Activated effector memory CD4-positive, alpha-beta T cell treated with anti-CD3 and anti-CD28 coated beads, Interleukin-2, amount 50 U/mL, for 16 hours (primary cell): ENCODE results near the gene SCYL1.
"Not testable (repeated sequence)": the region's sequence is repeated elsewhere in the genome, so short reads cannot be mapped to it uniquely, and the experiment has no call there.

Source experiments
- DNase-seq: peaks from one replicate; pipeline ENCODE4 v3.0.0-alpha.2; 2020

SCYL1 gene

DNA sequence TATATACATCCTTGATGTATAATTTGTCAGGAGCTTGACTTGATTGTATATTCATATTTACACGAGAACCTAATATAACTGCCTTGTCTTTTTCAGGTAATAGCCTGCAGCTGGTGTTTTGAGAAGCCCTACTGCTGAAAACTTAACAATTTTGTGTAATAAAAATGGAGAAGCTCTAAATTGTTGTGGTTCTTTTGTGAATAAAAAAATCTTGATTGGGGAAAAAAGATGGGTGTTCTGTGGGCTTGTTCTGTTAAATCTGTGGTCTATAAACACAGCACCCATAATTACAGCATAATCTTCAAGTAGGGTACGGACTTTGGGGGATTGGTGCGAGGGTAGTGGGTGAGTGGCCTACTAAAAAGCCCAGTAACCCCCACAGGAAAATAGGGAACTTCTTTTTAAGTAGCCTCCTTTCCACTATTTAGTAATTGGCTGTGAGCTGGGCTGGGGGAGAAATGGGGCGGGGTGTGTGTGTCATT, 18.6 kb upstream of the SCYL1 start:
- DNase-seq = no peak

GRCh38 chr11:65506772-65507505, 17.9 kb upstream of the SCYL1 start:
- peak; percentile 78 for DNase-seq

GRCh38 chr11:65512311-65512710, 12.6 kb upstream of the SCYL1 start:
- DNase-seq = not testable (repeated sequence)

DNA sequence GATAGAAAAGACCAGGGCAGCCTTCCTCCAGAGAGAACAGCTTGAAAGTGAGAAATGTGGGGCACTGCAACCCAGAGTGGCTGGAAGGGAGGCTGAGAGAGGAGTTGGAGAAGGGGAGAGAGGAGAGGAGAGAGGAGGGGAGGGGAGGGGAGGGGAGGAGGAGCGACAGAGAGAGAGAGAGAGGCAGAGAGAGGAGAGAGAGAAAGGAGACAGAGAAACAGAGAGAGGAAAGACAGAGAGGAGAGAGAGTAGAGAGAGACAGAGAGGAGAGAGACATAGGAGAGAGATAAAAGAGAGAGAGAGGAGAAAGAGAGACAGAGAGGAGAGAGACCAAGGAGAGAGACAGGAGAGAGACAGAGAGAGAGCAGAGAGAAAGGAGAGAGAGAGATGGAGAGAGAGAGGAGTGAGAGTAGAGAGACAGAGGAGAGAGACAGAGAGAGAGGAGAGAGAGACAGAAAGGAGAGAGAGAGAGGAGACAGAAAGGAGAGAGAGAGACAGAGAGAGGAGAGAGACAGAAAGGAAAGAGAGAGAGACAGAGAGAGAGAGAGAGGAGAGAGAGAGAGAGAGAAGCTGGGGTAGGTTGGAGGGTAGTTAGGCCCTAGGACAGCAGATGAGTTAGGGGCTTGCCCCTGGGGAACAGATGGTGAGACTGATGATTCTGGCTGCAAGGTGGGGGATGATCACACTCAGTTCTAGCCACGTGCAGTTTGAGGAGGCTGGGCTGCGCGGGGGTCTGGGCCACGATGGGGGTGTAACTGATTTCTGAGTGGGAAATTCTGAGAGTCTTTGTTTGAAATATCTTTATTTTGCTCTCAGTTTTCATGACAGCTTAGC, 8.5 kb upstream of the SCYL1 start:
- no peak for DNase-seq

DNA sequence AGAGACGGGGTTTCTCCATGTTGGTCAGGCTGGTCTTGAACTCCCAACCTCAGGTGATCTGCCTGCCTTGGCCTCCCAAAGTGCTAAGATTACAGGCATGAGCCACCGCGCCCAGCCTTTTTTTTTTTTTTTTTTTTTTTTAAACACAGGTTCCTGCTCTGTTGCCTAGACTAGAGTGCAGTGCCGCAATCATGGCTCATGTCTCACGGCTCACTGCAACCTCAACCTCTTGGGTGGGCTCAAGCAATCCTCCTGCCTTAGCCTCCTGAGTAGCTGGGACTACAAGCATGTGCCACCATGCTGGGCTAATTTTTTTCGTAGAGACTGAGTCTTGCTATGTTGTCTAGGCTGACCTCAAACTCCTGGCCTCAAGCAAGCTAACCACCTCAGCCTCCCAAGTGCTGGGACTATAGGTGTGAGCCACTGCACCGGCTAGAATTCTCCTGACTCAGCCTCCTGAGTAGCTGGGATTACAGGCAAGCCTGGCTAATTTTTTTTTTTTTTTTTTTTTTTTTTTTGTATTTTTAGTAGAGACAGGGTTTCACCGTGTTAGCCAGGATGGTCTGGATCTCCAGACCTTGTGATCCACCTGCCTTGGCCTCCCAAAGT, 5.8 kb upstream of the SCYL1 start:
- not testable (repeated sequence) for DNase-seq

- DNase-seq = not testable (repeated sequence)
Measured at GRCh38 chr11:65521777-65522521, 2.9 kb upstream of the SCYL1 start.

DNA sequence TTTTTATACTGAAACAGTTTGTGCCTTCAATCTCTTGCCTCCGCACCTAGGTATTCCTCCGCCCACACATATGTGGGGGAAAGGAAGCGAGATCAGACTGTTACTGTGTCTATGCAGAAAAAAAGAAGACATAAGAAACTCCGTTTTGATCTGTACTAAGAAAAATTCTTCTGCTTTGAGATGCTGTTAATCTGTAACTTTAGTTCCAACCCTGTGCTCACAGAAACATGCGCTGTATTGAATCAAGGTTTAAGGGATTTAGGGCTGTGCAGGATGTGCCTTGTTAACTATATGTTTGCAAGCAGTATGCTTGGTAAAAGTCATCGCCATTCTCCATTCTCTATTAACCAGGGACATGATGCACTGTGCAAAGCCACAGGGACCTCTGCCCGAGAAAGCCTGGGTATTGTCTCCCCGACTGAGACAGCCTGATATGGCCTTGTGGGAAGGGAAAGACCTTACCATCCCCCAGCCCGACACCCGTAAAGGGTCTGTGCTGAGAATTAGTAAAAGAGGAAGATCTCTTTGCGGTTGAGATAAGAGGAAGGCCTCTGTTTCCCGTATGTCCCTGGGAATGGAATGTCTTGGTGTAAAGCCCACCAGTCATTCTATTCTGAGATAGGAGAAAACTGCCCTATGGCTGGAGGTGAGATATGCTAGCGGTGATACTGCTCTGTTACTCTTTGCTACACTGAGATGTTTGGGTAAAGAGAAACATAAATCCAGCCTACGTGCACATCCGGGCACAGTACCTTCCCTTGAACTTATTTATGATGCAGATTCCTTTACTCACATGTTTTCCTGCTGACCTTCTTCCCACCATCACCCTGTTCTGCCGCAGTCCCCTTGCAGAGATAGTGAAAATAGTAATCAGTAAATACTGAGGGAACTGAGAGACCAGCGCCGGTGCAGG, 1.9 kb upstream of the SCYL1 start:
- DNase-seq = not testable (repeated sequence)

GRCh38 chr11:65523631-65523968, 1.3 kb upstream of the SCYL1 start:
- DNase-seq = not testable (repeated sequence)

- no peak for DNase-seq
Measured at GRCh38 chr11:65524014-65524740, 706 bp upstream of the SCYL1 start.

DNA sequence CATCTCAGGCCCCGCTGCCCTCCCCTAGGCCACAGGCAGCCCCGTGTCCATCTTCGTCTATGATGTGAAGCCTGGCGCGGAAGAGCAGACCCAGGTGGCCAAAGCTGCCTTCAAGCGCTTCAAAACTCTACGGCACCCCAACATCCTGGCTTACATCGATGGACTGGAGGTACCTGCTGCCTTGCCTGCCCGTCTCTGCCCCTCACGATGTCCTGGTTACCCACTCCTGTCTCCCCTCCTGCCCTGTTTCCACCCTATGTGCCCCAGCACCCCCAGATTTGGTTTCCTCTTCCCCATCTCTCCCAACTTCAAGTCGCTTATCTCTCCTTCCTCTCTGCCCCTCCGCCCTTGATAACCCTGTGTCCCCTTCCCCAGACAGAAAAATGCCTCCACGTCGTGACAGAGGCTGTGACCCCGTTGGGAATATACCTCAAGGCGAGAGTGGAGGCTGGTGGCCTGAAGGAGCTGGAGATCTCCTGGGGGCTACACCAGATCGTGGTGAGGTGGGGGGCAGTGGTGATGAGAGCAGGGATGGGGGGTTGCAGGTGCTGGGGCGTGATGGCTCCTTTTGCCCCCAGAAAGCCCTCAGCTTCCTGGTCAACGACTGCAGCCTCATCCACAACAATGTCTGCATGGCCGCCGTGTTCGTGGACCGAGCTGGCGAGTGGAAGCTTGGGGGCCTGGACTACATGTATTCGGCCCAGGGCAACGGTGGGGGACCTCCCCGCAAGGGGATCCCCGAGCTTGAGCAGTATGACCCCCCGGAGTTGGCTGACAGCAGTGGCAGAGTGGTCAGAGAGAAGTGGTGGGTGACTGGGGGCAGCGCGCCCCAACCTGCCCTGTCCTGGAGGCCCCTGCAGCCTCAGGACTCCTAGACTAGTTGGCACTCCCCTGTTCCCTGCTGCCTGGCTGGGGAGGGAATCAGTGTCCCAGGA, 930 bp downstream of the SCYL1 start:
- no peak for DNase-seq

DNA sequence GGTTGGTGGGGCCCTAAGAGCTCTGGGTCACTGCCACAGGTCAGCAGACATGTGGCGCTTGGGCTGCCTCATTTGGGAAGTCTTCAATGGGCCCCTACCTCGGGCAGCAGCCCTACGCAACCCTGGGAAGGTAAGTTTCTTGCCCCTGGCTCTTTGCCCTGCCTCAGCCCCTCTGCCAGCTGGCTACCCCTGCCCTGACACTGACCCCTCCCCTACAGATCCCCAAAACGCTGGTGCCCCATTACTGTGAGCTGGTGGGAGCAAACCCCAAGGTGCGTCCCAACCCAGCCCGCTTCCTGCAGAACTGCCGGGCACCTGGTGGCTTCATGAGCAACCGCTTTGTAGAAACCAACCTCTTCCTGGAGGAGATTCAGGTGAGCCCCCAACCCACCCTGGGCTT, 1.9 kb downstream of the SCYL1 start:
- no peak for DNase-seq

DNA sequence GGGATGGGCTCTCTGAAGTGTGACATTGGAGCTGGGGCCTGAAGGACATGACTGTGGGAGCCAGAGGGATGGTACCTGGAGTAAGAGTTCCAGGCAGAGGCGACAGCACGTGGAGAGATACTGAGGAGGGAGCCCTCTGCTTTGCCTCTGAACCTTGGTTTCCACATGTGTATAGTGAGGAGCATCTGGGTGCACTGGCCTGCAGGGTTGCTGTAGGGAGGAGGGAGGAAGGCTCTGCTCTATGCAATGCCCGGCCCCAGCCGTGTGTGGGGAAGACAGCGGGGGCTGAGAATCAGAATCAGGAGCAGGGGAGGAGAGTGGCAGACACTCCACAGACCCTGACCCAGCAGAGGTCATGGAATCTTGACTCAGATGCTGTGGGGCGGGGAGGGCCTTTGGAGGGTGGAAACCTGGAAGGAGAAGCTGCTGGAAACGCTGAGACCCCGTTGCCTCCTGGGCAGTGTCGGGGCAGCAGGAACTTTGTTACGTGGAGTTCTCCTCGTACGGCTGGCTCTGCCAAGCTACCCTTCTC, 4.0 kb downstream of the SCYL1 start:
- DNase-seq = no peak

DNA sequence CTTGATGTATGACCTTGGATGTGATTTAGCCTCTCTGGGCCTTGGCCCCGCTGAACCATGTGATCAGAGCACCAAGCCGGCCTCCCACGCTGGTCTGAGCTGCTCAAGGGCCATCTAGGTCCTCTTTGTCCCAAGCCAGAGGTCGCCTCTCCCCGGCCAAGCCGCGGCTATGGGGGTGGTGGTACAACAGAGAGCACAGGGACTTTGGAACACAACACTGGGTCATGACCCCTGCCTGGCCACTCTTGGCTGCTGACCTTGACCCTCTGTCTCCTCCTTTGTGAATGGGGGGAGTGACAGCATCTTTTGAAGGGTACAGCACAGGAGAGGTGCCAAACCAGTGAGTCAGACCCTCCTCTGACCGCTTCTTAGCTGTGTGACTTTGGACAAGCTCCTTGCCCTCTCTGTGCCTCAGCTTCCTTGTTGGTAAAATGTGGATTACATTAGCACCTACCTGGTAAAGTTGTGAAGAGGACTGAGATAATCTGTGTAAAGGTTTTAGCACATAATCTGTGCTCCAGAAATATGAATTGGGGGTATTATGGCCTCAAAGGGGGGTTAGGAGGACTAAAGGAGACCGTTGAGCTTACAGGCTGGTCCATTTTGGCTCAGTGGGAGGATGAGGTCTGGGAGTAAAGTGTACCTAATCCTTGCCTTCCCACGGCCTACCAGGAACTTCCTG, 4.7 kb downstream of the SCYL1 start:
- DNase-seq = no peak

DNA sequence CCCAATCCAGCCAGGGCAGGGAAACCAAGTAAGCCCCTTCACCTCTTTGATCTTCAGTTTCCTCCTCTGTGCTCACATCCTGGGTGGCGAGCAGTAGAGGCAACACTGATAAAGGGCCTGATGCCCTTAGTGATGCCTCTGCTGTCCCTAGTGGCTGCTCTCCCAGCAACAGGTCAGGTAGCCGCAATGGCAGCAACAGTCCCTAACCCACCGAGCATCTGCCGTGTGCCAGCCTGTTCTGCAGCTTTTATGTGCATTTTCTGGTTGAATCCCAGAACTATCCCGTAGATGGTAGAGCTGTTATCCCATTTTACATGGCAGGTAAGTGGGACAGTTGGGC, 5.2 kb downstream of the SCYL1 start:
- no peak for DNase-seq

- DNase-seq = no peak
Measured at GRCh38 chr11:65532388-65533064, 7.6 kb downstream of the SCYL1 start.

GRCh38 chr11:65535102-65535501, 10.2 kb downstream of the SCYL1 start:
- DNase-seq = no peak

DNA sequence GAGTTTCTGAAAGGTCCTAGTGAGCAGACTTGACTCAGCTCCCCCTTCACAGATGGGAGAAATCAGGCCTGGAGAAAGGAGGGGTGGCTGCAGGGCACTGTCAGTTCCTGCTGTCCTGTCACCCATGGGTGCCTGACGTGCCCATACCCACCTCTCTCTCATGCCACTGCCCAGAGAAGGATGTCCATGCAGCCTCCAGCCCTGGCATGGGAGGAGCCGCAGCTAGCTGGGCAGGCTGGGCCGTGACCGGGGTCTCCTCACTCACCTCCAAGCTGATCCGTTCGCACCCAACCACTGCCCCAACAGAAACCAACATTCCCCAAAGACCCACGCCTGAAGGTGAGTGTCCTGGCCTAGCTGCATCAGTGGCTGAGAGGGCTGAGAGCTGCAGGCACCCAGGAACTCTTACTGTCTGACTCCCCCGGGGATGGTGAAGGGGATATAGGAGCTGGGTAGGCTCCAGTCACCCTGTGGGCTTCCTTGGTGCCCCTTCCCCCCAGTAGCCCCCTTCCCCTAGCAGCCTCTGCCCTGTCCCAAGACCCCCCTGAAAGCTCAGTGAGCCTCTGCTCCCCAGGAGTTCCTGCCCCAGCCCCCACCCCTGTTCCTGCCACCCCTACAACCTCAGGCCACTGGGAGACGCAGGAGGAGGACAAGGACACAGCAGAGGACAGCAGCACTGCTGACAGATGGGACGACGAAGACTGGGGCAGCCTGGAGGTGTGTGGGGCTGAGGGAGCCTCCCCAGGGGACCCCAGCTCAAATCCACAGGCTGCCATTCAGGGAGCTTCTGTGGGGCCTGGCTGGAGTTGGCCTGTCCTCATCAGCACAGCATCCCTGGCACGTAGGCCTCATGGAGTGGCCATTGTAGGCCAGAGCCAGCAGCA, 11.8 kb downstream of the SCYL1 start:
- DNase-seq = no peak

DNA sequence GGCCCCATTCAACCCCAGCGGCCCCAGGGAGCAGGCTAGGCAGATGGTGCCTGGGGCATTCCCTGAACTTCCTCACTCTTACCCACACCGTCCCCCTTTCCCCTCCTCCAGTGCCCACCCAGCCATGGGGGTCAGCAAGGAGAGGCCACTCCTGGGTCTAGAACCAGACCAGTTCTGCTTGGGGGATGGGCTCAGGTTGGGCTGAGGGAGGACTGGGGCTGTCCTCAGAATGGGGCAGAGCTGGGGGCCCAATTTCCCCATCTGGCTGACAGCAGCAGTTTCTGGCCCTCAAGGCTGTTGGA, 12.4 kb downstream of the SCYL1 start:
- no peak for DNase-seq
